HepG2 (cell line): Measurements from ENCODE around the gene ECT2. TPM values are rescaled to one million over a fixed set of nuclear protein-coding genes. Genes with fewer than 3 reads are reported as not detected.

ENCODE experiments used
- AKAP8 ChIP-seq: sonication (generic); formaldehyde crosslinking; IDR thresholded peaks from 2 replicates; pipeline ENCODE4 v1.5.1; 2020; ENCODE audit warnings: mild to moderate bottlenecking, missing genetic modification reagents
- CBX1 ChIP-seq: IDR thresholded peaks from one replicate; pipeline ENCODE4 v1.6.1; 2016; ENCODE audit warnings: antibody characterized with exemption, low read depth
- DRAP1 ChIP-seq: IDR thresholded peaks from 2 replicates; pipeline ENCODE4 v1.6.1; 2016; ENCODE audit warnings: missing genetic modification reagents, missing compliant biosample characterization
- FOXA3 ChIP-seq: IDR thresholded peaks from 2 replicates; pipeline ENCODE4 v1.6.1; 2016; ENCODE audit warnings: missing genetic modification reagents, missing compliant biosample characterization
- HNRNPK ChIP-seq: fragments of 200-400 bp; formaldehyde crosslinking; IDR thresholded peaks from 2 replicates; pipeline ENCODE4 v1.6.1; 2018; ENCODE audit warnings: low read length, low read depth, moderate library complexity, mild to moderate bottlenecking; ENCODE audit not compliant: poor library complexity, severe bottlenecking
- KMT2B ChIP-seq: IDR thresholded peaks from 2 replicates; pipeline ENCODE4 v1.6.1; 2016; ENCODE audit warnings: missing genetic modification reagents, missing compliant biosample characterization
- NR2F6 ChIP-seq, 2 experiments: IDR thresholded peaks; 2 replicates each; pipeline ENCODE4 v1.6.1; 2016; ENCODE audit warnings: antibody characterized with exemption in 1 of 2, mild to moderate bottlenecking in 1 of 2
- PCBP1 ChIP-seq: fragments of 200-400 bp; formaldehyde crosslinking; IDR thresholded peaks from 2 replicates; pipeline ENCODE4 v1.6.1; 2017; ENCODE audit warnings: mild to moderate bottlenecking, low read depth, low read length, borderline replicate concordance
- REST ChIP-seq, 2 experiments: IDR thresholded peaks; 2 replicates each; pipeline ENCODE4 v1.6.1; 2011 to 2012; ENCODE audit warnings: low read length in 2 of 2, borderline replicate concordance in 1 of 2, low read depth in 1 of 2, mild to moderate bottlenecking in 1 of 2, moderate library complexity in 1 of 2
- ZBTB44 ChIP-seq: sonication (generic); formaldehyde crosslinking; IDR thresholded peaks from 2 replicates; pipeline ENCODE4 v1.4.0; 2020; ENCODE audit warnings: missing genetic modification reagents
- ZEB1 ChIP-seq: IDR thresholded peaks from 2 replicates; pipeline ENCODE4 v1.6.1; 2012; ENCODE audit warnings: mild to moderate bottlenecking, low read depth, inconsistent platforms; ENCODE audit not compliant: insufficient replicate concordance
- ZFAT ChIP-seq: sonication (generic); formaldehyde crosslinking; conservative IDR thresholded peaks from 2 replicates; pipeline ENCODE4 v1.8.1; 2023; ENCODE audit warnings: missing genetic modification reagents, inconsistent platforms
- ZFP82 ChIP-seq: sonication (generic); formaldehyde crosslinking; IDR thresholded peaks from 2 replicates; pipeline ENCODE4 v1.5.1; 2020; ENCODE audit warnings: mild to moderate bottlenecking, missing genetic modification reagents, borderline replicate concordance
- ZMYM2 ChIP-seq: sonication (generic); formaldehyde crosslinking; IDR thresholded peaks from 2 replicates; pipeline ENCODE4 v1.8.0; 2022; ENCODE audit warnings: mild to moderate bottlenecking, missing genetic modification reagents
- ZNF563 ChIP-seq: sonication (generic); formaldehyde crosslinking; IDR thresholded peaks from 2 replicates; pipeline ENCODE4 v1.8.0; 2022; ENCODE audit warnings: mild to moderate bottlenecking, moderate library complexity, missing genetic modification reagents
- polyA plus RNA-seq, 8 experiments: library from polyadenylated mRNA; depleted of rRNA in 3 of 8; stranded (reverse) in 7 of 8; unstranded in 1 of 8; fragments of >200 nt; fragmentation: Illumina TruSeq in 4 of 8; extraction: Trizol in 4 of 8; gene quantifications; 2 replicates each; pipeline versions ENCODE4 v1.2.1 to v1.2.3, GENCODE V29; 2011 to 2016; ENCODE audit warnings: low read depth in 4 of 8, missing spikeins in 1 of 8, mixed read lengths in 1 of 8; ENCODE audit not compliant: insufficient read depth in 1 of 8
- total RNA-seq, 5 experiments: library from RNA; depleted of rRNA; stranded (reverse); fragments of >200 nt; fragmentation: Illumina TruSeq; extraction: Trizol; gene quantifications; 2 replicates each; pipeline ENCODE4 v1.2.3, GENCODE V29; 2016; ENCODE audit warnings: low read depth in 1 of 5
- TF ChIP-seq, protein P1 (sequence below): sonication (generic); formaldehyde crosslinking; IDR thresholded peaks from 2 replicates; pipeline ENCODE4 v1.5.0; 2020; ENCODE audit warnings: mild to moderate bottlenecking, missing genetic modification reagents, moderate library complexity
- TF ChIP-seq, protein P2 (sequence below): sonication (generic); formaldehyde crosslinking; IDR thresholded peaks from 2 replicates; pipeline ENCODE4 v1.4.0; 2020; ENCODE audit warnings: missing genetic modification reagents

ECT2 gene
- total and polyA plus RNA-seq, 2 of the 13 experiments (the other 11 are each of a cell fraction or from before 2014, with no cell fraction given) = 21.6 to 52.0 TPM

- TF ChIP-seq REST (IDR thresholded peaks at IDR 0.05; ENCODE audit: borderline replicate concordance in 1 of 2, low read depth in 1 of 2, low read length in 2 of 2) (no peak), ZMYM2 (CRISPR knock-in tag) (peak; percentile 76), ZEB1 (peak; percentile 66), PCBP1 (0 out of 2 replicates have a peak, but pooled peaks have one; percentile 43), ZBTB44 (no peak), ZNF563 (CRISPR knock-in tag) (no peak), CBX1 (peak; percentile 45), FOXA3 (CRISPR knock-in tag) (peak; percentile 99), ZFAT (no peak), KMT2B (CRISPR knock-in tag) (peak; percentile 73; the same call in 1 of the 2 replicates), ZFP82 (no peak; the same call in 1 of the 2 replicates), DRAP1 (CRISPR knock-in tag) (peak; percentile 71), NR2F6 (IDR thresholded peaks at IDR 0.05) (no peak; the same call in none of the 2 replicates), NR2F6 (CRISPR knock-in tag; IDR thresholded peaks at IDR 0.05) (no peak), HNRNPK (no peak), AKAP8 (CRISPR knock-in tag) (no peak)
- TF ChIP-seq, protein P1, sequence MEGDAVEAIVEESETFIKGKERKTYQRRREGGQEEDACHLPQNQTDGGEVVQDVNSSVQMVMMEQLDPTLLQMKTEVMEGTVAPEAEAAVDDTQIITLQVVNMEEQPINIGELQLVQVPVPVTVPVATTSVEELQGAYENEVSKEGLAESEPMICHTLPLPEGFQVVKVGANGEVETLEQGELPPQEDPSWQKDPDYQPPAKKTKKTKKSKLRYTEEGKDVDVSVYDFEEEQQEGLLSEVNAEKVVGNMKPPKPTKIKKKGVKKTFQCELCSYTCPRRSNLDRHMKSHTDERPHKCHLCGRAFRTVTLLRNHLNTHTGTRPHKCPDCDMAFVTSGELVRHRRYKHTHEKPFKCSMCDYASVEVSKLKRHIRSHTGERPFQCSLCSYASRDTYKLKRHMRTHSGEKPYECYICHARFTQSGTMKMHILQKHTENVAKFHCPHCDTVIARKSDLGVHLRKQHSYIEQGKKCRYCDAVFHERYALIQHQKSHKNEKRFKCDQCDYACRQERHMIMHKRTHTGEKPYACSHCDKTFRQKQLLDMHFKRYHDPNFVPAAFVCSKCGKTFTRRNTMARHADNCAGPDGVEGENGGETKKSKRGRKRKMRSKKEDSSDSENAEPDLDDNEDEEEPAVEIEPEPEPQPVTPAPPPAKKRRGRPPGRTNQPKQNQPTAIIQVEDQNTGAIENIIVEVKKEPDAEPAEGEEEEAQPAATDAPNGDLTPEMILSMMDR (CRISPR knock-in tag) = peak; percentile 86
- TF ChIP-seq, protein P2, sequence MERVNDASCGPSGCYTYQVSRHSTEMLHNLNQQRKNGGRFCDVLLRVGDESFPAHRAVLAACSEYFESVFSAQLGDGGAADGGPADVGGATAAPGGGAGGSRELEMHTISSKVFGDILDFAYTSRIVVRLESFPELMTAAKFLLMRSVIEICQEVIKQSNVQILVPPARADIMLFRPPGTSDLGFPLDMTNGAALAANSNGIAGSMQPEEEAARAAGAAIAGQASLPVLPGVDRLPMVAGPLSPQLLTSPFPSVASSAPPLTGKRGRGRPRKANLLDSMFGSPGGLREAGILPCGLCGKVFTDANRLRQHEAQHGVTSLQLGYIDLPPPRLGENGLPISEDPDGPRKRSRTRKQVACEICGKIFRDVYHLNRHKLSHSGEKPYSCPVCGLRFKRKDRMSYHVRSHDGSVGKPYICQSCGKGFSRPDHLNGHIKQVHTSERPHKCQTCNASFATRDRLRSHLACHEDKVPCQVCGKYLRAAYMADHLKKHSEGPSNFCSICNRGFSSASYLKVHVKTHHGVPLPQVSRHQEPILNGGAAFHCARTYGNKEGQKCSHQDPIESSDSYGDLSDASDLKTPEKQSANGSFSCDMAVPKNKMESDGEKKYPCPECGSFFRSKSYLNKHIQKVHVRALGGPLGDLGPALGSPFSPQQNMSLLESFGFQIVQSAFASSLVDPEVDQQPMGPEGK (CRISPR knock-in tag) = peak; percentile 9
These were observed at the start of gene ECT2 (continued) for GRCh38 chr3:172750368-172751174.
